ENCODE results near the gene RAD21L1.

DNA sequence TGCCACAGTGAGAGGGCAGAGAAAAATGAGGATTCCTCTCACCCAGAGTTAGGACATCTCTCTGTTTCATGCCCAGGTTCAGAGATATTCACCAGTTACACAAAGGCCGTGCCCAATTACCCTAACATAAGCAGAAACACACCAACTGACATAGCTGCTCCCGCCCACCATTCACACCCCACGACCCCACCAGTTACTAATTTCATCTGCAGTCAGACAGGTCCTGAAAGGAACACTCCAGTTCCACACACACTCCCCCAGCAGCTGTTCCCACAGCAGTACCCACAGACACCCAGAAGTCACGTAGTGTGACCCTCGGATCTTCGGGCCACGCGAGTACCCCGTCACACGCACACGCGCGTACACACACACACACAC is 41.6 kb upstream of the RAD21L1 start:
- no peak for TF ChIP-seq POLR2A (IDR thresholded peaks at IDR 0.05)
- TF ChIP-seq, protein P1, sequence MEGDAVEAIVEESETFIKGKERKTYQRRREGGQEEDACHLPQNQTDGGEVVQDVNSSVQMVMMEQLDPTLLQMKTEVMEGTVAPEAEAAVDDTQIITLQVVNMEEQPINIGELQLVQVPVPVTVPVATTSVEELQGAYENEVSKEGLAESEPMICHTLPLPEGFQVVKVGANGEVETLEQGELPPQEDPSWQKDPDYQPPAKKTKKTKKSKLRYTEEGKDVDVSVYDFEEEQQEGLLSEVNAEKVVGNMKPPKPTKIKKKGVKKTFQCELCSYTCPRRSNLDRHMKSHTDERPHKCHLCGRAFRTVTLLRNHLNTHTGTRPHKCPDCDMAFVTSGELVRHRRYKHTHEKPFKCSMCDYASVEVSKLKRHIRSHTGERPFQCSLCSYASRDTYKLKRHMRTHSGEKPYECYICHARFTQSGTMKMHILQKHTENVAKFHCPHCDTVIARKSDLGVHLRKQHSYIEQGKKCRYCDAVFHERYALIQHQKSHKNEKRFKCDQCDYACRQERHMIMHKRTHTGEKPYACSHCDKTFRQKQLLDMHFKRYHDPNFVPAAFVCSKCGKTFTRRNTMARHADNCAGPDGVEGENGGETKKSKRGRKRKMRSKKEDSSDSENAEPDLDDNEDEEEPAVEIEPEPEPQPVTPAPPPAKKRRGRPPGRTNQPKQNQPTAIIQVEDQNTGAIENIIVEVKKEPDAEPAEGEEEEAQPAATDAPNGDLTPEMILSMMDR (IDR thresholded peaks at IDR 0.05): no peak
